Measurements from ENCODE around the gene HECW1. TPM values are rescaled to one million over a fixed set of nuclear protein-coding genes. Genes with fewer than 3 reads are reported as not detected.

HECW1 gene
- total and polyA plus RNA-seq, 2 experiments from 2014 or later, result 2.0 to 4.8 TPM

DNA sequence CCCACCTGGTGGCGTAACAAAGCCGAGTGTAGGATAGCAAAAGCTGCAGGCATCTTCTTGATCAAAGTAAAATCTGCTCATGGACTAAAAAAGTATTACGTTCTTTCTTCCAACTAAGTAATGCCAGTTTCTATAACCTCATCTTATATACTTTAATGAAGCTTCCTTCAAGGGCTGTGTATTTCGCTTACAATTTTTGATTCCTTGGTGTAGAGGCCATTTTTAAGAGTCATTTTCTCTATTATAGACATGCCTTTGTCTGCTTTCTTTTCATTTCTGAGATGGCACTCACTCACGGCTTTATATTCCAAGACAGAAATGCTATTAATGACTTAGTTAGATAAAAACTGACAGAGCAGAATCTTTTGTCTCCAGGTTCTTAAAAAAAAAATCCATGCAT is 194.0 kb downstream of the HECW1 start:
- H3K4me2 ChIP-seq (ENCODE audit: unreplicated experiment), result no peak overlapping the region
- H3K27ac ChIP-seq, result no peak overlapping the region
- no peak overlapping the region for H3K9ac ChIP-seq
- H3K79me2 ChIP-seq (ENCODE audit: insufficient read depth), result no peaks in the 10 kb centered on the region
- no peak for DNase-seq
- H3K27me3 ChIP-seq (replicated peaks; ENCODE audit: insufficient read depth), result no peaks in the 10 kb centered on the region
- H3K9me2 ChIP-seq (ENCODE audit: insufficient read depth), result no peaks in the 10 kb centered on the region
- no peak for TF ChIP-seq EZH2 (IDR thresholded peaks at IDR 0.05; ENCODE audit: insufficient read depth, poor library complexity, severe bottlenecking)
- TF ChIP-seq EZH2phosphoT487 (IDR thresholded peaks at IDR 0.05; ENCODE audit: insufficient read depth, low read depth), result no peak
- no peaks in the 10 kb centered on the region for H3K36me3 ChIP-seq (ENCODE audit: low read depth)
- 81 to 82% methylated on average over 5 of the region's 5 CpGs for WGBS, 2 experiments (ENCODE audit: low coverage in 1 of 2, low lambda C conversion rate in 2 of 2, missing lambda C conversion rate in 2 of 2)
- no peaks in the 10 kb centered on the region for H3F3A ChIP-seq (ENCODE audit: insufficient read depth)
- H3K4me3 ChIP-seq, result no peak overlapping the region
- no peaks in the 10 kb centered on the region for H3K9me3 ChIP-seq (ENCODE audit: low read depth)
- H3K4me1 ChIP-seq (ENCODE audit: insufficient read depth), result no peaks in the 10 kb centered on the region
- in situ Hi-C loops (cut with MboI), result no loop called here
- no peak overlapping the region for H2AFZ ChIP-seq
- H4K20me1 ChIP-seq (ENCODE audit: insufficient read depth), result no peaks in the 10 kb centered on the region

DNA sequence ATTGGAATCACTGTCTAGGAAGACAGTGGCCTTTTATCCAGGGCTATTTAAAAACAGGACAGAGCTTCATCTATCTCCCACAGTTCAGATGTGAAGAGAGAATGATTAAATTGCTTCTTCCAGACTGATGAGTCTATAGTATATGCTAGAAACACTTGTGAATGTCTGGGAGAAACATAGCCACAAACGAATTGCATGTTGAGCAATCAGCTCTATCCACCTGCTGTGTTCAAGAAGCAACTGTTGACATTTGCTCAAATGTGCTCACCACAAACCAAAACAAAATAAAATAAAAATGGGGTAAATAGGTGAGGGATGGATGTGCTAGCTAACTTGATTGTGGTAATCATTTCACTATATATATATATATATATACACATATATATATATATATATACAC is 195.1 kb downstream of the HECW1 start:
- in situ Hi-C loops (cut with MboI), result no loop called here

DNA sequence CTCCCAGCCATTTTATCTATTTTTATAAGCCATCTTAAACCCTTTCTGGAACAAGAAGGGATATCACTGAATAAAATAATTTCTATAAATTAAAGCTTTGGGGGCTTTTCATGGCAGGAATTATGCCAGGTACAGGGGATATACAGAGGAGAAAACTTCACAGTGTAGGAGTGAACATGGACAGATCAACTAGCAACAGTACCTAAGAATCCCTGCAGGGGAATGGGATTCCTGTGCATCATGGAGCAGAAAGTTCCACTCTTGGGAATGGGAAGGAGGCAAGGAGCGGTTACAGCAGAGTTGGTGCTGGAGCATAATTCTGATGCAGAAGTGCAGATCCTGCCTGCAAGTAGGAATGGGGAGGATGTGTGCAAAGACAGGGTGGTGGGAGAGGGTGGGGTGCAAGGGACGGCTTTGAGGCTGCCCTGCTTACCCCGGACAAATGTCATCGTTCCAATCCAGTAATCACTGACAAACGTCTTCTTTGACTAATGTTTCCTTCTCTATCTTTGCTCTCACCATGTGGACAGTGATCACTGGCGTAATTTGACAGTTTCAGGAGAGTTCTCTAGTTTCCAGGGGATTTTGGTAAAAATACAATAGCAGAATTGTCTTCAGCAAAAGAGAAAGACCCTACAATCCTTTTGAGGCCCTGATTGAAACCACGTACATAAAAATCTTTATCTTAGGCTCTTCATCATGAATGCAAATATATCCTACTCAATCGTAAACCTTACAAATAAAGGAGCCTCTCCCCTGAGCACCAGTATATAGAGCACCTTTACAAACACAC is 196.7 kb downstream of the HECW1 start:
- Histone ChIP-seq H3F3A (ENCODE audit: insufficient read depth) (no peaks in the 10 kb centered on the region), H4K20me1 (ENCODE audit: insufficient read depth) (no peaks in the 10 kb centered on the region), H2AFZ (no peak overlapping the region), H3K4me2 (ENCODE audit: unreplicated experiment) (no peak overlapping the region), H3K4me1 (ENCODE audit: insufficient read depth) (no peaks in the 10 kb centered on the region), H3K9me3 (ENCODE audit: low read depth) (no peaks in the 10 kb centered on the region), H3K9me2 (ENCODE audit: insufficient read depth) (no peaks in the 10 kb centered on the region), H3K36me3 (ENCODE audit: low read depth) (no peaks in the 10 kb centered on the region), H3K79me2 (ENCODE audit: insufficient read depth) (no peaks in the 10 kb centered on the region), H3K9ac (no peak overlapping the region), H3K27ac (no peak overlapping the region), H3K4me3 (no peak overlapping the region), H3K27me3 (replicated peaks; ENCODE audit: insufficient read depth) (no peaks in the 10 kb centered on the region)
- no peak for TF ChIP-seq EZH2 (IDR thresholded peaks at IDR 0.05; ENCODE audit: insufficient read depth, poor library complexity, severe bottlenecking)
- TF ChIP-seq EZH2phosphoT487 (IDR thresholded peaks at IDR 0.05; ENCODE audit: insufficient read depth, low read depth), result no peak
- WGBS, 2 experiments (ENCODE audit: low coverage in 1 of 2, low lambda C conversion rate in 2 of 2, missing lambda C conversion rate in 2 of 2), result 77 to 84% methylated on average over 8 of the region's 8 CpGs
- in situ Hi-C loops (cut with MboI), result no loop called here
- no peak for DNase-seq

More for the DNA sequence above, 195.1 kb downstream of the HECW1 start:
- Histone ChIP-seq H3K27me3 (replicated peaks; ENCODE audit: insufficient read depth) (no peaks in the 10 kb centered on the region), H3K4me3 (no peak overlapping the region), H3K4me2 (ENCODE audit: unreplicated experiment) (no peak overlapping the region), H2AFZ (no peak overlapping the region), H3K9me3 (ENCODE audit: low read depth) (no peaks in the 10 kb centered on the region), H3K9me2 (ENCODE audit: insufficient read depth) (no peaks in the 10 kb centered on the region), H3K9ac (no peak overlapping the region), H4K20me1 (ENCODE audit: insufficient read depth) (no peaks in the 10 kb centered on the region), H3F3A (ENCODE audit: insufficient read depth) (no peaks in the 10 kb centered on the region), H3K36me3 (ENCODE audit: low read depth) (no peaks in the 10 kb centered on the region), H3K79me2 (ENCODE audit: insufficient read depth) (no peaks in the 10 kb centered on the region), H3K4me1 (ENCODE audit: insufficient read depth) (no peaks in the 10 kb centered on the region), H3K27ac (no peak overlapping the region)
- no peak for DNase-seq
- WGBS, 2 experiments (ENCODE audit: low coverage in 1 of 2, low lambda C conversion rate in 2 of 2, missing lambda C conversion rate in 2 of 2), result 5 to 21% methylated on average over 1 of the region's 1 CpG
- TF ChIP-seq EZH2 (IDR thresholded peaks at IDR 0.05; ENCODE audit: insufficient read depth, poor library complexity, severe bottlenecking) (no peak), EZH2phosphoT487 (IDR thresholded peaks at IDR 0.05; ENCODE audit: insufficient read depth, low read depth) (no peak)

GRCh38 chr7:43309706-43310022 is 197.2 kb downstream of the HECW1 start:
- WGBS, 2 experiments (ENCODE audit: low coverage in 1 of 2, low lambda C conversion rate in 2 of 2, missing lambda C conversion rate in 2 of 2), result 60 to 81% methylated on average over 2 of the region's 2 CpGs
- H3K9me3 ChIP-seq (ENCODE audit: low read depth), result no peaks in the 10 kb centered on the region
- H3K4me1 ChIP-seq (ENCODE audit: insufficient read depth), result no peaks in the 10 kb centered on the region
- in situ Hi-C loops (cut with MboI), result no loop called here
- no peaks in the 10 kb centered on the region for H3K36me3 ChIP-seq (ENCODE audit: low read depth)
- H3K9me2 ChIP-seq (ENCODE audit: insufficient read depth), result no peaks in the 10 kb centered on the region
- no peaks in the 10 kb centered on the region for H3K79me2 ChIP-seq (ENCODE audit: insufficient read depth)
- H3K27me3 ChIP-seq (replicated peaks; ENCODE audit: insufficient read depth), result no peaks in the 10 kb centered on the region
- no peaks in the 10 kb centered on the region for H4K20me1 ChIP-seq (ENCODE audit: insufficient read depth)
- H3K27ac ChIP-seq, result no peak overlapping the region
- no peaks in the 10 kb centered on the region for H3F3A ChIP-seq (ENCODE audit: insufficient read depth)
- H3K4me2 ChIP-seq (ENCODE audit: unreplicated experiment), result no peak overlapping the region
- DNase-seq, result peak; percentile 16
- no peak overlapping the region for H3K4me3 ChIP-seq
- no peak overlapping the region for H3K9ac ChIP-seq
- no peak overlapping the region for H2AFZ ChIP-seq
- TF ChIP-seq EZH2phosphoT487 (IDR thresholded peaks at IDR 0.05; ENCODE audit: insufficient read depth, low read depth), result no peak
- TF ChIP-seq EZH2 (IDR thresholded peaks at IDR 0.05; ENCODE audit: insufficient read depth, poor library complexity, severe bottlenecking), result no peak
